Neural progenitor cell (in vitro differentiated cells): ENCODE results near the gene CHPF. TPM values are rescaled to one million over a fixed set of nuclear protein-coding genes. Genes with fewer than 3 reads are reported as not detected.

Source experiments
- DNase-seq: peaks from one replicate; pipeline ENCODE4 v3.0.0-alpha.2; 2016; ENCODE audit warnings: low spot score
- H2AFZ ChIP-seq: fragments of 200-600 bp; sonication (generic); replicated peaks from 2 replicates; pipeline ENCODE4 v1.6.1; 2016; ENCODE audit warnings: antibody characterized with exemption
- H3F3A ChIP-seq: fragments of 200-600 bp; sonication (generic); 2 replicates; pipeline ENCODE4 v1.6.1; 2016; ENCODE audit warnings: antibody characterized with exemption, low read depth
- H3K27ac ChIP-seq: fragments of 200-600 bp; sonication (generic); 2 replicates; pipeline ENCODE4 v1.5.1; 2016; ENCODE audit warnings: mild to moderate bottlenecking
- H3K27me3 ChIP-seq: fragments of 200-600 bp; sonication (generic); 2 replicates; pipeline ENCODE4 v1.6.1; 2016; ENCODE audit warnings: mild to moderate bottlenecking, moderate library complexity
- H3K36me3 ChIP-seq: fragments of 200-600 bp; sonication (generic); 2 replicates; pipeline ENCODE4 v1.5.1; 2016
- H3K4me1 ChIP-seq: fragments of 200-600 bp; sonication (generic); 2 replicates; pipeline ENCODE4 v1.6.1; 2016; ENCODE audit warnings: mixed run types
- H3K4me2 ChIP-seq: fragments of 200-600 bp; sonication (generic); 2 replicates; pipeline ENCODE4 v1.6.1; 2016
- H3K4me3 ChIP-seq: fragments of 200-600 bp; sonication (generic); 2 replicates; pipeline ENCODE4 v1.5.1; 2016
- H3K79me2 ChIP-seq: fragments of 200-600 bp; sonication (generic); 2 replicates; pipeline ENCODE4 v1.6.1; 2016; ENCODE audit warnings: low read depth
- H3K9ac ChIP-seq: fragments of 200-600 bp; sonication (generic); 2 replicates; pipeline ENCODE4 v1.6.1; 2016
- H3K9me3 ChIP-seq: fragments of 200-600 bp; sonication (generic); 2 replicates; pipeline ENCODE4 v1.5.1; 2016; ENCODE audit warnings: low read depth
- H4K20me1 ChIP-seq: fragments of 200-600 bp; sonication (generic); 2 replicates; pipeline ENCODE4 v1.6.1; 2016; ENCODE audit warnings: low read depth
- H3K27ac Mint-ChIP-seq: 3 replicates; pipeline ENCODE4 v1.8.0; 2021; ENCODE audit warnings: mixed read lengths
- H3K27me3 Mint-ChIP-seq: 2 replicates; pipeline ENCODE4 v1.8.0; 2022; ENCODE audit warnings: low read depth, mild to moderate bottlenecking, inconsistent platforms, moderate library complexity, mixed read lengths; ENCODE audit not compliant: insufficient read depth
- H3K36me3 Mint-ChIP-seq: 3 replicates; pipeline ENCODE4 v1.8.0; 2021; ENCODE audit warnings: mixed read lengths
- H3K4me1 Mint-ChIP-seq: 3 replicates; pipeline ENCODE4 v1.8.0; 2021; ENCODE audit warnings: mixed read lengths
- H3K4me3 Mint-ChIP-seq: 3 replicates; pipeline ENCODE4 v1.8.0; 2021; ENCODE audit warnings: mild to moderate bottlenecking, moderate library complexity, mixed read lengths
- H3K9me3 Mint-ChIP-seq: 3 replicates; pipeline ENCODE4 v1.8.0; 2020; ENCODE audit warnings: mixed read lengths
- CTCF ChIP-seq: fragments of 200-600 bp; sonication (generic); IDR thresholded peaks from 2 replicates; pipeline ENCODE4 v1.5.1; 2017; ENCODE audit warnings: antibody characterized with exemption, mild to moderate bottlenecking
- EZH2 ChIP-seq: fragments of 200-600 bp; sonication (generic); IDR thresholded peaks from 2 replicates; pipeline ENCODE4 v1.6.1; 2017; ENCODE audit warnings: antibody characterized with exemption, mild to moderate bottlenecking, moderate library complexity
- EZH2phosphoT487 ChIP-seq: fragments of 200-600 bp; sonication (generic); IDR thresholded peaks from 2 replicates; pipeline ENCODE4 v1.6.1; 2017; ENCODE audit warnings: antibody characterized with exemption
- total RNA-seq: library from RNA; depleted of rRNA; stranded (reverse); fragments of >200 nt; gene quantifications from 2 replicates; pipeline ENCODE4 v1.2.3, GENCODE V29; 2015; ENCODE audit warnings: low replicate concordance

CHPF gene
- total RNA-seq, 1 donor from 2014 or later: 6.7 TPM

GRCh38 chr2:219523031-219523671 is 20.5 kb downstream of the CHPF start:
- peak overlapping the region; percentile 40 for H3K4me3 ChIP-seq
- H3K36me3 ChIP-seq: no peaks in the 10 kb centered on the region
- DNase-seq: peak; percentile 57
- H3K4me1 ChIP-seq: peaks cover 69% of the 10 kb centered on the region
- peak overlapping the region; percentile 80 for H3K4me2 ChIP-seq
- Mint-ChIP-seq H3K9me3 (no peaks in the 10 kb centered on the region), H3K36me3 (no peaks in the 10 kb centered on the region), H3K27ac (no peak overlapping the region), H3K4me3 (peak overlapping the region; percentile 57), H3K27me3 (peaks cover 36% of the 10 kb centered on the region), H3K4me1 (peaks cover 72% of the 10 kb centered on the region)
- H3K27ac ChIP-seq: no peak overlapping the region
- H2AFZ ChIP-seq: peak overlapping the region; percentile 70
- H4K20me1 ChIP-seq: peaks cover 15% of the 10 kb centered on the region
- H3F3A ChIP-seq: peaks cover 56% of the 10 kb centered on the region
- H3K27me3 ChIP-seq: peaks cover 31% of the 10 kb centered on the region
- H3K79me2 ChIP-seq: no peaks in the 10 kb centered on the region
- no peak for TF ChIP-seq EZH2phosphoT487
- TF ChIP-seq CTCF: peak; percentile 45
- H3K9me3 ChIP-seq: no peaks in the 10 kb centered on the region
- H3K9ac ChIP-seq: no peak overlapping the region

- DNase-seq: peak; percentile 83
- TF ChIP-seq CTCF: no peak
- TF ChIP-seq EZH2phosphoT487: no peak
- no peak for TF ChIP-seq EZH2
- Mint-ChIP-seq H3K27me3 (peaks cover 32% of the 10 kb centered on the region), H3K36me3 (no peaks in the 10 kb centered on the region), H3K27ac (no peak overlapping the region), H3K4me1 (peaks cover 73% of the 10 kb centered on the region), H3K9me3 (no peaks in the 10 kb centered on the region), H3K4me3 (peak overlapping the region; percentile 56)
- H2AFZ ChIP-seq: peak overlapping the region; percentile 70
- no peaks in the 10 kb centered on the region for H3K36me3 ChIP-seq
- H3F3A ChIP-seq: peaks cover 56% of the 10 kb centered on the region
- no peak overlapping the region for H3K27ac ChIP-seq
- H3K79me2 ChIP-seq: no peaks in the 10 kb centered on the region
- H4K20me1 ChIP-seq: peaks cover 15% of the 10 kb centered on the region
- peak overlapping the region; percentile 40 for H3K4me3 ChIP-seq
- H3K4me1 ChIP-seq: peaks cover 65% of the 10 kb centered on the region
- peak overlapping the region; percentile 80 for H3K4me2 ChIP-seq
- H3K9me3 ChIP-seq: no peaks in the 10 kb centered on the region
- H3K27me3 ChIP-seq: peaks cover 26% of the 10 kb centered on the region
- H3K9ac ChIP-seq: no peak overlapping the region
Observed at GRCh38 chr2:219522111-219523030, 21.2 kb downstream of the CHPF start.

- H3K27me3 ChIP-seq: peaks cover 35% of the 10 kb centered on the region
- no peak for TF ChIP-seq EZH2phosphoT487
- no peak for TF ChIP-seq EZH2
- TF ChIP-seq CTCF: peak; percentile 80
- H3K9me3 Mint-ChIP-seq: no peaks in the 10 kb centered on the region
- H3K79me2 ChIP-seq: no peaks in the 10 kb centered on the region
- peak overlapping the region; percentile 56 for H3K4me3 Mint-ChIP-seq
- H2AFZ ChIP-seq: no peak overlapping the region
- no peaks in the 10 kb centered on the region for H3K9me3 ChIP-seq
- peak overlapping the region; percentile 10 for H3K4me3 ChIP-seq
- no peak overlapping the region for H3K9ac ChIP-seq
- no peak overlapping the region for H3K27ac ChIP-seq
- H3K36me3 ChIP-seq: no peaks in the 10 kb centered on the region
- peaks cover 67% of the 10 kb centered on the region for H3K4me1 Mint-ChIP-seq
- peaks cover 37% of the 10 kb centered on the region for H3K27me3 Mint-ChIP-seq
- peak overlapping the region; percentile 80 for H3K4me2 ChIP-seq
- H3K27ac Mint-ChIP-seq: no peak overlapping the region
- H3K36me3 Mint-ChIP-seq: no peaks in the 10 kb centered on the region
- peaks cover 49% of the 10 kb centered on the region for H3F3A ChIP-seq
- peak; percentile 80 for DNase-seq
- peaks cover 8% of the 10 kb centered on the region for H4K20me1 ChIP-seq
- H3K4me1 ChIP-seq: peaks cover 54% of the 10 kb centered on the region
Observed at GRCh38 chr2:219521066-219521880, 22.3 kb downstream of the CHPF start.
